ENCODE measurements around the gene CISD1.
"Not testable (repeated sequence)": the region's sequence is repeated elsewhere in the genome, so short reads cannot be mapped to it uniquely, and the experiment has no call there.

CISD1 gene

GRCh38 chr10:58253184-58253583 lies 15.8 kb upstream of the CISD1 start:
- Histone ChIP-seq H3K27ac (no peak overlapping the region), H3K36me3 (peaks cover 11% of the 10 kb centered on the region), H3K27me3 (no peaks in the 10 kb centered on the region), H3K9me3 (no peaks in the 10 kb centered on the region), H3K4me1 (ENCODE audit: control insufficient read depth in 1 of 2, insufficient read depth in 1 of 2, low read depth in 1 of 2, low read length in 1 of 2) (peaks cover 0 to 8% of the 10 kb centered on the region in 2 experiments), H3K4me3 (ENCODE audit: low read depth in 1 of 2, low read length in 1 of 2) (no peak overlapping the region)
- TF ChIP-seq CTCF (IDR thresholded peaks at IDR 0.05) = no peak

- peaks cover 0 to 8% of the 10 kb centered on the region in 2 experiments for H3K4me1 ChIP-seq (ENCODE audit: control insufficient read depth in 1 of 2, insufficient read depth in 1 of 2, low read depth in 1 of 2, low read length in 1 of 2)
- H3K27me3 ChIP-seq = no peaks in the 10 kb centered on the region
- H3K9me3 ChIP-seq = no peaks in the 10 kb centered on the region
- TF ChIP-seq CTCF (IDR thresholded peaks at IDR 0.05) = no peak
- peak overlapping the region; percentile 53 for H3K27ac ChIP-seq
- no peak overlapping the region for H3K4me3 ChIP-seq (ENCODE audit: low read depth in 1 of 2, low read length in 1 of 2)
- peaks cover 13% of the 10 kb centered on the region for H3K36me3 ChIP-seq
These were observed 14.3 kb upstream of the CISD1 start for GRCh38 chr10:58254644-58255043.

GRCh38 chr10:58256013-58256780 lies 12.8 kb upstream of the CISD1 start:
- H3K36me3 ChIP-seq = peaks cover 13% of the 10 kb centered on the region
- H3K9me3 ChIP-seq; H3K4me1 ChIP-seq (ENCODE audit: control insufficient read depth in 1 of 2, insufficient read depth in 1 of 2, low read depth in 1 of 2, low read length in 1 of 2); H3K27me3 ChIP-seq; H3K4me3 ChIP-seq (ENCODE audit: low read depth in 1 of 2, low read length in 1 of 2): not testable (repeated sequence)
- H3K27ac ChIP-seq = peak overlapping the region; percentile 30

GRCh38 chr10:58258977-58259692 lies 9.8 kb upstream of the CISD1 start:
- Histone ChIP-seq H3K4me3 (ENCODE audit: low read depth in 1 of 2, low read length in 1 of 2) (no peak overlapping the region), H3K27me3 (no peaks in the 10 kb centered on the region)
- TF ChIP-seq CTCF (IDR thresholded peaks at IDR 0.05) = no peak

GRCh38 chr10:58260334-58260733 lies 8.6 kb upstream of the CISD1 start:
- TF ChIP-seq CTCF (IDR thresholded peaks at IDR 0.05) = no peak
- Histone ChIP-seq H3K4me1 (ENCODE audit: control insufficient read depth in 1 of 2, insufficient read depth in 1 of 2, low read depth in 1 of 2, low read length in 1 of 2) (peaks cover 19 to 35% of the 10 kb centered on the region in 2 experiments), H3K4me3 (ENCODE audit: low read depth in 1 of 2, low read length in 1 of 2) (no peak overlapping the region), H3K9me3 (no peaks in the 10 kb centered on the region), H3K27me3 (no peaks in the 10 kb centered on the region), H3K36me3 (peaks cover 13% of the 10 kb centered on the region), H3K27ac (no peak overlapping the region)

More at GRCh38 chr10:58258977-58259692, 9.8 kb upstream of the CISD1 start:
- Histone ChIP-seq H3K9me3 (no peaks in the 10 kb centered on the region), H3K27ac (no peak overlapping the region), H3K36me3 (peaks cover 13% of the 10 kb centered on the region), H3K4me1 (ENCODE audit: control insufficient read depth in 1 of 2, insufficient read depth in 1 of 2, low read depth in 1 of 2, low read length in 1 of 2) (peaks cover 7 to 23% of the 10 kb centered on the region in 2 experiments)

GRCh38 chr10:58262766-58263165 lies 6.2 kb upstream of the CISD1 start:
- peaks cover 6% of the 10 kb centered on the region for H3K36me3 ChIP-seq
- H3K4me1 ChIP-seq (ENCODE audit: control insufficient read depth in 1 of 2, insufficient read depth in 1 of 2, low read depth in 1 of 2, low read length in 1 of 2) = peaks cover 35 to 36% of the 10 kb centered on the region in 2 experiments
- H3K9me3 ChIP-seq = no peaks in the 10 kb centered on the region
- H3K27ac ChIP-seq = peak overlapping the region; percentile 24
- no peak for TF ChIP-seq CTCF (IDR thresholded peaks at IDR 0.05)
- H3K27me3 ChIP-seq = no peaks in the 10 kb centered on the region
- no peak overlapping the region for H3K4me3 ChIP-seq (ENCODE audit: low read depth in 1 of 2, low read length in 1 of 2)
